ENCODE measurements around the gene NFYC.

The NFYC gene

GRCh38 chr1:40806240-40806639 is 114.7 kb downstream of the NFYC start:
- H3K4me3 ChIP-seq (ENCODE audit: control insufficient read depth, low read depth, low read length), result no peak overlapping the region
- TF ChIP-seq, protein P1, sequence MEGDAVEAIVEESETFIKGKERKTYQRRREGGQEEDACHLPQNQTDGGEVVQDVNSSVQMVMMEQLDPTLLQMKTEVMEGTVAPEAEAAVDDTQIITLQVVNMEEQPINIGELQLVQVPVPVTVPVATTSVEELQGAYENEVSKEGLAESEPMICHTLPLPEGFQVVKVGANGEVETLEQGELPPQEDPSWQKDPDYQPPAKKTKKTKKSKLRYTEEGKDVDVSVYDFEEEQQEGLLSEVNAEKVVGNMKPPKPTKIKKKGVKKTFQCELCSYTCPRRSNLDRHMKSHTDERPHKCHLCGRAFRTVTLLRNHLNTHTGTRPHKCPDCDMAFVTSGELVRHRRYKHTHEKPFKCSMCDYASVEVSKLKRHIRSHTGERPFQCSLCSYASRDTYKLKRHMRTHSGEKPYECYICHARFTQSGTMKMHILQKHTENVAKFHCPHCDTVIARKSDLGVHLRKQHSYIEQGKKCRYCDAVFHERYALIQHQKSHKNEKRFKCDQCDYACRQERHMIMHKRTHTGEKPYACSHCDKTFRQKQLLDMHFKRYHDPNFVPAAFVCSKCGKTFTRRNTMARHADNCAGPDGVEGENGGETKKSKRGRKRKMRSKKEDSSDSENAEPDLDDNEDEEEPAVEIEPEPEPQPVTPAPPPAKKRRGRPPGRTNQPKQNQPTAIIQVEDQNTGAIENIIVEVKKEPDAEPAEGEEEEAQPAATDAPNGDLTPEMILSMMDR (IDR thresholded peaks at IDR 0.05; ENCODE audit: control insufficient read depth, insufficient read depth, low read depth, low read length, missing control alignments), result no peak
- no peak for DNase-seq (ENCODE audit: low read depth)

DNA sequence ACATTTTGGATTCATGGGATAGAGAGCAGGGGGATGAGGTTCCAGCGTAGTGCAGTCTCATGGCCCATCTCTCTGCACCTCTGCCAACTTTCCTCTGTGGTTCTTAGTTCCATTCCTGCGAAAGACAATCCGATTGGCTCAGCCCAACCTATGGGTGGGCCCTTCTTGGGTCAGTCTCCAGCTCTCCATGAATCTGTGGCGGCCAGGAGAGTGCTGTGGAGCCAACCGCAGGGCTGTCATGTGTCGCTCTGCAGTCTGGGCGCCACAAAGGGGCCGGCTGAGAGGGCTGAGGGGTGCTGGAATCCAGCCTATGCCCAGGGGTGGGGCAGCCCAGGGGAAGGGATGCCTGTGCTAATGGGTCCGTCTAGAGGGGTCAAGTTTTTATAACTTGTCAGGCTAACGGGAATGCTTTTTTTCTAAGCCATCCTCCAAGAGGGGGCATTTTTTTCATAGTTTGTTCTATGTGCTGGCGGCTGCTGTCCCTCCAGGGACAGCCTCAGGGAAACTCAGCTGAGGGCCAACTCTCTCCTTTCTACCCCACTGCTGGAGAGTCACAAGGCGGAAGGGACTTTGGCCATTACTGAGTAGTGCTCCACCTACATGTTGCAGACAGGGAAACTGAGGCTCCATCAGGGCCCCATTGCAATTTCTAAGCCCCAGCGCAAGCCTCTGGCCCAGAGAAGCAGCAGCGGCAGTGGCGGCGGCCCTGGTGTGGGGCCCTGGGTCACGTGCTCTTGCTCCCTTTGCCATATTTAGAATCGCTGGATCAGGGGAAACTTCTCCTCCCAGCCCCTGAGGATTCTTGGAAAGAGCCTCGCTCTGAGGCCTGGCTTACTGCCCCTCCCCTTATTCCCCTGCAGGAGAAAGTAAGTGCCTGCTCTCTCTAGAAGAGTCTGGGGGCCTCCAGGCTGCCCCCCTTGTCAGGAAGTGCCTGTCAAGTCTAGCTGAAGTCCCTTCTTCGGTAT is 115.5 kb downstream of the NFYC start:
- DNase-seq (ENCODE audit: low read depth), result no peak
- H3K4me3 ChIP-seq (ENCODE audit: control insufficient read depth, low read depth, low read length), result no peak overlapping the region
- TF ChIP-seq, protein P1 (IDR thresholded peaks at IDR 0.05; ENCODE audit: control insufficient read depth, insufficient read depth, low read depth, low read length, missing control alignments), result no peak

- H3K4me3 ChIP-seq (ENCODE audit: control insufficient read depth, low read depth, low read length), result no peak overlapping the region
- TF ChIP-seq, protein P1 (IDR thresholded peaks at IDR 0.05; ENCODE audit: control insufficient read depth, insufficient read depth, low read depth, low read length, missing control alignments), result no peak
These were observed 116.5 kb downstream of the NFYC start for GRCh38 chr1:40808002-40808401.

DNA sequence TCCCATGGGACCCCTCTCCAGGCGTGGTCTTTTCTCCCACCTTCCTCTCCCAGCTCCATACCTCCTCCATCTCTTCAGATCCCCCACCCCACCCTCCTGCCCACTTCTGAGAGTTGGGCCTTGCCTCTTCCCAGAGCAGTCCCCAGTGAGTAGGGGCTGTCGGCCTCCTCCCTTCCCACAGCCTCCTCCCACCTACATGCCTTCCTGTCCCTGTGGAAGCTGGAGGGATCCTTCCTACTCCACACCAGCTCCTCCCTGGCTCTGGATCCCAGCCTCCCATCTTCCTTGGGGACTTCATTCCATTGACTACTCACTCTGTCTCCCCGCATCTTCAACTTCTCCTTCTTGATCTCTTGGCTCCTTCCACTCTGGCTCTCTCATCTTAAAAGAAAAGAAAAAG is 116.9 kb downstream of the NFYC start:
- TF ChIP-seq, protein P1 (IDR thresholded peaks at IDR 0.05; ENCODE audit: control insufficient read depth, insufficient read depth, low read depth, low read length, missing control alignments), result no peak
- DNase-seq (ENCODE audit: low read depth), result no peak

More at GRCh38 chr1:40808002-40808401, 116.5 kb downstream of the NFYC start:
- DNase-seq (ENCODE audit: low read depth), result no peak

GRCh38 chr1:40808909-40809308 is 117.4 kb downstream of the NFYC start:
- DNase-seq (ENCODE audit: low read depth), result no peak
- TF ChIP-seq, protein P1 (IDR thresholded peaks at IDR 0.05; ENCODE audit: control insufficient read depth, insufficient read depth, low read depth, low read length, missing control alignments), result no peak
- H3K4me3 ChIP-seq (ENCODE audit: control insufficient read depth, low read depth, low read length), result no peak overlapping the region

More for the DNA sequence above, 116.9 kb downstream of the NFYC start:
- H3K4me3 ChIP-seq (ENCODE audit: control insufficient read depth, low read depth, low read length), result no peak overlapping the region

- DNase-seq (ENCODE audit: low read depth), result no peak
- H3K4me3 ChIP-seq (ENCODE audit: control insufficient read depth, low read depth, low read length), result no peak overlapping the region
- TF ChIP-seq, protein P1 (IDR thresholded peaks at IDR 0.05; ENCODE audit: control insufficient read depth, insufficient read depth, low read depth, low read length, missing control alignments), result no peak
These were observed 119.4 kb downstream of the NFYC start for GRCh38 chr1:40810927-40811326.

All from AG09309 (cell line).